SU-DHL-6 (cell line): ENCODE results near the gene HBG2.

Experiments used
- H2AFZ ChIP-seq: fragments of 200-600 bp; sonication (generic); 2 replicates; pipeline ENCODE4 v1.6.1; 2014; ENCODE audit warnings: low read depth, mild to moderate bottlenecking, moderate library complexity, mixed read lengths, antibody characterized with exemption, low read length; ENCODE audit not compliant: severe bottlenecking
- H3F3A ChIP-seq: fragments of 200-600 bp; shearing (Covaris generic); 2 replicates; pipeline ENCODE4 v1.6.0; 2016; ENCODE audit warnings: antibody characterized with exemption, mild to moderate bottlenecking; ENCODE audit not compliant: insufficient read depth
- H3K27ac ChIP-seq: fragments of 200-600 bp; sonication (generic); 2 replicates; pipeline ENCODE4 v1.5.1; 2016; ENCODE audit warnings: low read depth, mild to moderate bottlenecking, low read length, moderate library complexity, mixed read lengths
- H3K27me3 ChIP-seq: fragments of 200-600 bp; sonication (generic), shearing (Covaris generic); 2 replicates; pipeline ENCODE4 v1.6.0; 2014; ENCODE audit warnings: mild to moderate bottlenecking, low read length
- H3K36me3 ChIP-seq: fragments of 200-600 bp; sonication (generic); 2 replicates; pipeline ENCODE4 v1.6.1; 2014; ENCODE audit warnings: mild to moderate bottlenecking, low read length, mixed read lengths
- H3K4me2 ChIP-seq: fragments of 300-600, 200-600 bp; shearing (Covaris generic), sonication (generic); 2 replicates; pipeline ENCODE4 v1.6.0; 2014; ENCODE audit warnings: low read length, low read depth, mild to moderate bottlenecking; ENCODE audit not compliant: poor library complexity, severe bottlenecking
- H3K4me3 ChIP-seq: fragments of 200-600 bp; sonication (generic); 2 replicates; pipeline ENCODE4 v1.5.1; 2014; ENCODE audit warnings: antibody characterized with exemption, low read length, mild to moderate bottlenecking, mixed read lengths; ENCODE audit not compliant: insufficient read depth, poor library complexity, severe bottlenecking
- H3K79me2 ChIP-seq: fragments of 200-600 bp; sonication (generic); 2 replicates; pipeline ENCODE4 v1.6.1; 2014; ENCODE audit warnings: mild to moderate bottlenecking, low read length, moderate library complexity; ENCODE audit not compliant: insufficient read depth
- H3K9ac ChIP-seq: fragments of 200-600 bp; sonication (generic); 2 replicates; pipeline ENCODE4 v1.7.0; 2014; ENCODE audit warnings: mild to moderate bottlenecking, low read length
- H3K9me2 ChIP-seq: fragments of 200-600 bp; sonication (generic); replicated peaks from 2 replicates; pipeline ENCODE4 v1.6.1; 2014; ENCODE audit warnings: low read length; ENCODE audit not compliant: insufficient read depth
- H3K9me3 ChIP-seq: fragments of 200-600 bp; sonication (generic); 2 replicates; pipeline ENCODE4 v1.6.1; 2014; ENCODE audit warnings: low read length, mixed read lengths; ENCODE audit not compliant: insufficient read depth
- H4K20me1 ChIP-seq: fragments of 200-600 bp; sonication (generic); 2 replicates; pipeline ENCODE4 v1.6.1; 2014; ENCODE audit warnings: low read depth, mild to moderate bottlenecking, antibody characterized with exemption, low read length, moderate library complexity, mixed read lengths
- CTCF ChIP-seq: fragments of 200-600 bp; sonication (generic); IDR thresholded peaks from one replicate; pipeline ENCODE4 v1.5.1; 2017; ENCODE audit warnings: antibody characterized with exemption, mild to moderate bottlenecking, low read length, moderate library complexity; ENCODE audit not compliant: insufficient read depth, poor library complexity, severe bottlenecking
- EZH2phosphoT487 ChIP-seq: fragments of 200-600 bp; sonication (generic), shearing (Covaris generic); conservative IDR thresholded peaks from 2 replicates; pipeline ENCODE4 v1.6.1; 2018; ENCODE audit warnings: mild to moderate bottlenecking, antibody characterized with exemption, low read length, moderate library complexity, mixed read lengths

The HBG2 gene

GRCh38 chr11:5286351-5286750 lies 31.8 kb upstream of the HBG2 start:
- Histone ChIP-seq H3K27ac (no peak overlapping the region), H3K4me2 (no peak overlapping the region), H3K79me2 (no peaks in the 10 kb centered on the region), H3K9ac (no peak overlapping the region), H3K27me3 (no peaks in the 10 kb centered on the region), H4K20me1 (no peaks in the 10 kb centered on the region), H3K9me2 (no peaks in the 10 kb centered on the region), H3K9me3 (no peaks in the 10 kb centered on the region), H3K36me3 (no peaks in the 10 kb centered on the region), H3F3A (no peaks in the 10 kb centered on the region), H2AFZ (no peak overlapping the region), H3K4me3 (no peak overlapping the region)
- no peak for TF ChIP-seq CTCF
- no peak for TF ChIP-seq EZH2phosphoT487

GRCh38 chr11:5285703-5286340 lies 31.2 kb upstream of the HBG2 start:
- Histone ChIP-seq H3K9me3 (no peaks in the 10 kb centered on the region), H3K9ac (no peak overlapping the region), H3F3A (no peaks in the 10 kb centered on the region), H3K36me3 (no peaks in the 10 kb centered on the region), H3K9me2 (no peaks in the 10 kb centered on the region), H3K27me3 (no peaks in the 10 kb centered on the region), H3K27ac (no peak overlapping the region), H3K4me3 (no peak overlapping the region), H4K20me1 (no peaks in the 10 kb centered on the region), H3K4me2 (no peak overlapping the region), H3K79me2 (no peaks in the 10 kb centered on the region), H2AFZ (no peak overlapping the region)
- no peak for TF ChIP-seq EZH2phosphoT487
- TF ChIP-seq CTCF, result no peak

- Histone ChIP-seq H3K27me3 (no peaks in the 10 kb centered on the region), H3K4me2 (no peak overlapping the region), H3K27ac (no peak overlapping the region), H3K4me3 (no peak overlapping the region), H3K36me3 (no peaks in the 10 kb centered on the region), H3K9me3 (no peaks in the 10 kb centered on the region), H3K9ac (no peak overlapping the region), H2AFZ (no peak overlapping the region), H4K20me1 (no peaks in the 10 kb centered on the region), H3K9me2 (no peaks in the 10 kb centered on the region), H3K79me2 (no peaks in the 10 kb centered on the region), H3F3A (no peaks in the 10 kb centered on the region)
- TF ChIP-seq CTCF (no peak), EZH2phosphoT487 (no peak)
These were observed 30.1 kb upstream of the HBG2 start for GRCh38 chr11:5284637-5285036.
